Breast epithelium (tissue), 4 donors: ENCODE measurements around the gene MYO18B. TPM values are rescaled to one million over a fixed set of nuclear protein-coding genes. Genes with fewer than 3 reads are reported as not detected.

Experiments used
- DNase-seq, 2 donors: peaks; one replicate each; pipeline ENCODE4 v3.0.0-alpha.2; 2019; ENCODE audit warnings: low spot score in 2 of 2
- H3K27ac ChIP-seq, 2 donors: fragments of 200-600 bp; sonication (generic) in 1 of 2; one replicate each; pipeline ENCODE4 v1.5.1; 2016 to 2019; ENCODE audit warnings: mild to moderate bottlenecking in 1 of 2
- H3K27me3 ChIP-seq, 2 donors: fragments of 200-600 bp; sonication (generic) in 1 of 2; one replicate each; pipeline versions ENCODE4 v1.5.1 to v1.6.0; 2017 to 2019; ENCODE audit warnings: control low read depth in 1 of 2, mild to moderate bottlenecking in 1 of 2
- H3K36me3 ChIP-seq: fragments of 200-600 bp; one replicate; pipeline ENCODE4 v1.5.1; 2019
- H3K4me1 ChIP-seq, 2 donors: fragments of 200-600 bp; sonication (generic); one replicate each; pipeline ENCODE4 v1.5.1; 2016 to 2019; ENCODE audit warnings: control low read depth in 1 of 2
- H3K4me3 ChIP-seq, 3 donors: fragments of 200-600 bp; sonication (generic); 1 replicate in 2 of 3; 2 replicates in 1 of 3; pipeline ENCODE4 v1.5.1; 2016 to 2019; ENCODE audit warnings: mild to moderate bottlenecking in 3 of 3, moderate library complexity in 2 of 3
- H3K9me3 ChIP-seq, 2 donors: fragments of 200-600 bp; sonication (generic) in 1 of 2; one replicate each; pipeline ENCODE4 v1.5.1; 2016 to 2019; ENCODE audit warnings: control low read depth in 1 of 2
- CTCF ChIP-seq, 3 donors: fragments of 450-650 bp; IDR thresholded peaks; one replicate each; pipeline ENCODE4 v1.5.1; 2016 to 2017; ENCODE audit warnings: antibody characterized with exemption in 3 of 3, mild to moderate bottlenecking in 3 of 3, moderate library complexity in 3 of 3
- POLR2A ChIP-seq: fragments of 450-650 bp; IDR thresholded peaks from one replicate; pipeline ENCODE4 v1.6.1; 2016; ENCODE audit warnings: antibody characterized with exemption, mild to moderate bottlenecking, moderate library complexity
- POLR2AphosphoS5 ChIP-seq, 3 donors: sonication (generic); formaldehyde crosslinking; IDR thresholded peaks; one replicate each; pipeline ENCODE4 v1.6.1; 2017; ENCODE audit warnings: antibody characterized with exemption in 3 of 3
- intact Hi-C: fragments of 100-400 bp; cut with DNase I; formaldehyde crosslinking; loops from one replicate; pipeline ENCODE4 v1.15.1; 2023; ENCODE audit warnings: low total_unique reads
- total RNA-seq, 3 donors: library from RNA; depleted of rRNA; stranded (reverse); fragments of >200 nt; gene quantifications; one replicate each; pipeline ENCODE4 v1.1.0, GENCODE V29; 2016

MYO18B gene
- total RNA-seq, 3 donors from 2014 or later, result under 0.01 to 0.16 (median 0.15) TPM

GRCh38 chr22:25726241-25726640, 15.7 kb upstream of the MYO18B start:
- H3K36me3 ChIP-seq, result no peaks in the 10 kb centered on the region
- DNase-seq, result no peak
- intact Hi-C loops, result no loop called here

DNA sequence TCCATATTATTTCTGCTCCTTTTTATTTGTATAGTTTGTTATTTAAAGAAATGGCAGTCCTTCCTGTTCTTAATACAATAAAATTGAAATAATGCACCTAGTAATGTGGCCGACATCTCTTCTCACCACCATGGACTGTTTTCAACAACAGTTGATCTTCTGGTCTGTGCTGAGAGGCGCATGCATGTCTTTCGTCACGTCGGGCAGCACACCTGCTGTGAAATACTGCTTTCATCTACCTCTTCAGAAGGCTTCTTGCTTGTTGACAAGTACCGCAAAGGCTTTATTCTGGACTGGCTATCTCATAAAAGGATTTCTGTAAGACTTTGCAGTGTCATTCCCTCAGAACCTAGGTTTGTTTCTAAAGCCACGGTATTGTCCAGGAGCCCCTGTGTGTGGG, 13.9 kb upstream of the MYO18B start:
- no peaks in the 10 kb centered on the region for H3K36me3 ChIP-seq
- H3K9me3 ChIP-seq, result no peaks in the 10 kb centered on the region
- no peak for TF ChIP-seq CTCF (IDR thresholded peaks at IDR 0.05)
- TF ChIP-seq POLR2AphosphoS5 (IDR thresholded peaks at IDR 0.05), result no peak
- TF ChIP-seq POLR2A, result no peak
- no peak overlapping the region for H3K27ac ChIP-seq
- intact Hi-C loops, result no loop called here
- H3K27me3 ChIP-seq, result no peaks in the 10 kb centered on the region
- H3K4me1 ChIP-seq, result no peaks in the 10 kb centered on the region
- no peak overlapping the region for H3K4me3 ChIP-seq
- no peak for DNase-seq

More at GRCh38 chr22:25726241-25726640, 15.7 kb upstream of the MYO18B start:
- no peak overlapping the region for H3K4me3 ChIP-seq
- no peaks in the 10 kb centered on the region for H3K4me1 ChIP-seq
- H3K9me3 ChIP-seq, result no peaks in the 10 kb centered on the region
- no peaks in the 10 kb centered on the region for H3K27me3 ChIP-seq
- no peak for TF ChIP-seq CTCF (IDR thresholded peaks at IDR 0.05)
- no peak for TF ChIP-seq POLR2AphosphoS5 (IDR thresholded peaks at IDR 0.05)
- TF ChIP-seq POLR2A, result no peak
- H3K27ac ChIP-seq, result no peak overlapping the region

GRCh38 chr22:25729016-25729995, 12.7 kb upstream of the MYO18B start:
- TF ChIP-seq CTCF (IDR thresholded peaks at IDR 0.05), result no peak
- no peak for TF ChIP-seq POLR2AphosphoS5 (IDR thresholded peaks at IDR 0.05)
- TF ChIP-seq POLR2A, result no peak
- Histone ChIP-seq H3K4me1 (no peaks in the 10 kb centered on the region), H3K27me3 (no peaks in the 10 kb centered on the region), H3K36me3 (no peaks in the 10 kb centered on the region), H3K9me3 (no peaks in the 10 kb centered on the region), H3K4me3 (no peak overlapping the region), H3K27ac (no peak overlapping the region)
- intact Hi-C loops, result no loop called here
- DNase-seq, result no peak

DNA sequence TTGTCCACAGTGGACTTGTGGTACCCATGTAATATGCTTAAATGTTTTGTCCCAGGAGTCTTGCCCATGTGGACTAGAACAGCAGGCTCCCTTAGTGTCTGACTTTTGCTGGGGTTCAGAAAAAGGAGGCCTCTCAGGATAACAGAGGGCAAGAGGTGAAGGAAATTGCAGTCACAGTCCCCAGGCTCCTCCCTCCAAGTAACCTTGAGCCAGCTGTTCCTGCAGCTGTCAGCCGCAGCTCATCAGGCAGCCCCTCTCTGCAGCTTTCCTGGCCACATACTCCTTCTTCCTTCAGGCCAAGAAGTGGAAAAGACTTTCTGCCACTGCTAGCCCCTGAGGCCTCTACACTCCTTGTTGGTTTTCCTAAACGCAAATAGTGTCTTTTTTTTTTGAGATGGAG, 6.3 kb upstream of the MYO18B start:
- no peak for DNase-seq
- Histone ChIP-seq H3K27ac (no peak overlapping the region), H3K36me3 (no peaks in the 10 kb centered on the region), H3K9me3 (no peaks in the 10 kb centered on the region), H3K27me3 (peaks cover 0 to 4% of the 10 kb centered on the region in 2 donors), H3K4me1 (no peaks in the 10 kb centered on the region), H3K4me3 (no peak overlapping the region)
- TF ChIP-seq POLR2AphosphoS5 (IDR thresholded peaks at IDR 0.05), result no peak
- no peak for TF ChIP-seq POLR2A
- TF ChIP-seq CTCF (IDR thresholded peaks at IDR 0.05), result no peak
- intact Hi-C loops, result no loop called here

- intact Hi-C loops, result no loop called here
- H3K27ac ChIP-seq, result no peak overlapping the region
- TF ChIP-seq POLR2A, result no peak
- H3K4me3 ChIP-seq, result no peak overlapping the region
- no peaks in the 10 kb centered on the region for H3K36me3 ChIP-seq
- no peaks in the 10 kb centered on the region for H3K9me3 ChIP-seq
- DNase-seq, result no peak
- no peaks in the 10 kb centered on the region for H3K4me1 ChIP-seq
- peaks cover 0 to 4% of the 10 kb centered on the region in 2 donors for H3K27me3 ChIP-seq
These were observed 5.5 kb upstream of the MYO18B start for GRCh38 chr22:25736378-25737011.
